ENCODE results near the gene CASP4.

The CASP4 gene

GRCh38 chr11:104908186-104908531 is 60.2 kb downstream of the CASP4 start:
- H3K18ac ChIP-seq (ENCODE audit: low read length), result no peak overlapping the region
- no peak overlapping the region for H3K4me2 ChIP-seq (ENCODE audit: insufficient read depth, low read length, poor library complexity, severe bottlenecking)
- no peak overlapping the region for H3K4ac ChIP-seq (ENCODE audit: low read length)
- H3K23ac ChIP-seq (ENCODE audit: low read depth, low read length, poor library complexity), result no peak overlapping the region
- WGBS, 2 donors (ENCODE audit: extremely low coverage in 2 of 2, insufficient read length in 2 of 2, insufficient replicate concordance in 1 of 2), result no CpG with 5 or more reads among the region's 3 CpGs
- no peak overlapping the region for H3K9ac ChIP-seq (ENCODE audit: low read depth, low read length, poor library complexity)
- DNase-seq (ENCODE audit: low spot score), result no peak
- H2BK12ac ChIP-seq (ENCODE audit: low read length), result no peak overlapping the region
- no peak overlapping the region for H2AK5ac ChIP-seq (ENCODE audit: low read depth, low read length)
- H2BK5ac ChIP-seq (ENCODE audit: low read length), result no peak overlapping the region
- no peaks in the 10 kb centered on the region for H3K36me3 ChIP-seq (replicated peaks in 1 of 2; ENCODE audit: control insufficient read depth in 2 of 2, insufficient read depth in 2 of 2, low read length in 2 of 2)
- H2BK15ac ChIP-seq (ENCODE audit: low read length), result no peak overlapping the region
- H3K4me1 ChIP-seq (ENCODE audit: control insufficient read depth in 2 of 2, insufficient read depth in 1 of 2, low read depth in 1 of 2, low read length in 2 of 2), result no peaks in the 10 kb centered on the region
- no peak overlapping the region for H2AFZ ChIP-seq (ENCODE audit: low read length)
- no peak overlapping the region for H3K27ac ChIP-seq (replicated peaks; ENCODE audit: low read length)
- no peak overlapping the region for H4K91ac ChIP-seq (ENCODE audit: low read depth, low read length, poor library complexity)
- H3K79me1 ChIP-seq (ENCODE audit: low read depth, low read length), result no peaks in the 10 kb centered on the region
- H4K8ac ChIP-seq (ENCODE audit: low read depth, low read length), result no peak overlapping the region
- no peaks in the 10 kb centered on the region for H3K9me3 ChIP-seq (replicated peaks in 1 of 2; ENCODE audit: control insufficient read depth in 2 of 2, insufficient read depth in 1 of 2, low read depth in 1 of 2, low read length in 2 of 2)
- no peak overlapping the region for H3K14ac ChIP-seq (ENCODE audit: low read length)
- no peak overlapping the region for H2BK120ac ChIP-seq (ENCODE audit: low read depth, low read length)
- no peaks in the 10 kb centered on the region for H3K27me3 ChIP-seq (ENCODE audit: control insufficient read depth in 3 of 3, insufficient read depth in 3 of 3, low read depth in 1 of 3, low read length in 3 of 3)
- H3K4me3 ChIP-seq (ENCODE audit: low read length in 2 of 2), result no peak overlapping the region

DNA sequence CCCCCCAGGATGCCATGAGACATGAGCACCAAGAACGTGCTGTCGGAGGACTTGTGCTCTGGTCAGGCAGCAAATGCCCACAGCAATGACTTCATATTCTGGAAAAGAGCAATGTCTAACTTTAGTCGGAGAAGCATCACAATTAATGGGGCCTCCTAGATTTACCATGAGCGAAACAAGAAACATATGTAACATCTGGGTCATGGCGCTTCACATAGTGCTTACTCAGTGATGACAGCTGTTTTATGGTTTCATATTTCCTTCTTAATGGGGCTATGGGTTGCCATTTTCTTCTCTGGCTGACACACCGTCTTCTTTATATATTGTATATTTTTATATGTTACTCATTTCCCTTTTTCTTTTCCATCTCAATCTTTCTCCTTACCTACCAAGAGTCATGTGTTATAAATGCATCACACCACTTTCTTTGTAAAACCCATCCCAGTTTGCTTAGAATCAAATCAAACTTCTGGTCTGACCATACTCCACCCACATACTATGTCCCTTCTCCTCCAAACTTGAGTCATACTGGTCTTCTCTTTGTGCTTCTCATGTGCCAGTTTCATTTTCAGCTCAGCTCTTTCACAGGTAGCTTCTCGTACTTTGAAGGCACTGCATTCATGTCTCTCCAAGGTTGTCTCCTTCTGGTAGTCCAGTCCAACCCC is 60.7 kb downstream of the CASP4 start:
- H2BK120ac ChIP-seq (ENCODE audit: low read depth, low read length), result no peak overlapping the region
- no peaks in the 10 kb centered on the region for H3K36me3 ChIP-seq (replicated peaks in 1 of 2; ENCODE audit: control insufficient read depth in 2 of 2, insufficient read depth in 2 of 2, low read length in 2 of 2)
- H3K4ac ChIP-seq (ENCODE audit: low read length), result no peak overlapping the region
- no peak for DNase-seq (ENCODE audit: low spot score)
- H3K4me1 ChIP-seq (ENCODE audit: control insufficient read depth in 2 of 2, insufficient read depth in 1 of 2, low read depth in 1 of 2, low read length in 2 of 2), result no peaks in the 10 kb centered on the region
- no peak overlapping the region for H2AK5ac ChIP-seq (ENCODE audit: low read depth, low read length)
- H2BK15ac ChIP-seq (ENCODE audit: low read length), result no peak overlapping the region
- no peak overlapping the region for H4K91ac ChIP-seq (ENCODE audit: low read depth, low read length, poor library complexity)
- no peak overlapping the region for H2AFZ ChIP-seq (ENCODE audit: low read length)
- WGBS, 2 donors (ENCODE audit: extremely low coverage in 2 of 2, insufficient read length in 2 of 2, insufficient replicate concordance in 1 of 2), result no CpG with 5 or more reads among the region's 7 CpGs
- no peak overlapping the region for H3K23ac ChIP-seq (ENCODE audit: low read depth, low read length, poor library complexity)
- H3K4me2 ChIP-seq (ENCODE audit: insufficient read depth, low read length, poor library complexity, severe bottlenecking), result no peak overlapping the region
- H3K27me3 ChIP-seq (ENCODE audit: control insufficient read depth in 3 of 3, insufficient read depth in 3 of 3, low read depth in 1 of 3, low read length in 3 of 3), result no peaks in the 10 kb centered on the region
- H4K8ac ChIP-seq (ENCODE audit: low read depth, low read length), result no peak overlapping the region
- no peak overlapping the region for H2BK5ac ChIP-seq (ENCODE audit: low read length)
- H3K27ac ChIP-seq (replicated peaks; ENCODE audit: low read length), result no peak overlapping the region
- H3K18ac ChIP-seq (ENCODE audit: low read length), result peak overlapping the region; percentile 19
- H3K4me3 ChIP-seq (ENCODE audit: low read length in 2 of 2), result no peak overlapping the region
- H3K9ac ChIP-seq (ENCODE audit: low read depth, low read length, poor library complexity), result no peak overlapping the region
- H2BK12ac ChIP-seq (ENCODE audit: low read length), result no peak overlapping the region
- H3K9me3 ChIP-seq (replicated peaks in 1 of 2; ENCODE audit: control insufficient read depth in 2 of 2, insufficient read depth in 1 of 2, low read depth in 1 of 2, low read length in 2 of 2), result no peaks in the 10 kb centered on the region
- no peak overlapping the region for H3K14ac ChIP-seq (ENCODE audit: low read length)
- H3K79me1 ChIP-seq (ENCODE audit: low read depth, low read length), result no peaks in the 10 kb centered on the region

DNA sequence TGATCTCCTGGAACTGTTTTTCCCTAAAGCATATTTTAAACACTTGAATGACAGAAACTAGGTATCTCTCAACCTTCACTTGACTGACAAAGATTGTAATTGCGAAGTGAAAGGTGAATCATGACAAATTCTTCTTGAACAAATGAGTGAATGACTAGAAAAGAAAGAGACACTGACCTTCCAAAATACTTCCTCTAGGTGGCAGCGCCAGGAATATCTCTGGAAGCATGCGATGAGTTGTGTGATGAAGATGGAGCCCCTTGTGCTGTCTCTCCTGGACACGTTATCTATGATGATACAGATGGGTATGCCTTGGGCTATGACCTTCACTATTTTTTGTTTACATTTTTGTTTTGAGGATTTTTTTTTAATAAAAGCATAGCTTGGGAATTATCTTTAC is 63.1 kb downstream of the CASP4 start:
- H3K27ac ChIP-seq (replicated peaks; ENCODE audit: low read length), result no peak overlapping the region
- H2BK120ac ChIP-seq (ENCODE audit: low read depth, low read length), result no peak overlapping the region
- no peaks in the 10 kb centered on the region for H3K9me3 ChIP-seq (replicated peaks in 1 of 2; ENCODE audit: control insufficient read depth in 2 of 2, insufficient read depth in 1 of 2, low read depth in 1 of 2, low read length in 2 of 2)
- no peak overlapping the region for H3K18ac ChIP-seq (ENCODE audit: low read length)
- H4K91ac ChIP-seq (ENCODE audit: low read depth, low read length, poor library complexity), result no peak overlapping the region
- no peak overlapping the region for H2AK5ac ChIP-seq (ENCODE audit: low read depth, low read length)
- H2BK12ac ChIP-seq (ENCODE audit: low read length), result no peak overlapping the region
- no peak overlapping the region for H4K8ac ChIP-seq (ENCODE audit: low read depth, low read length)
- DNase-seq (ENCODE audit: low spot score), result no peak
- H3K4me3 ChIP-seq (ENCODE audit: low read length in 2 of 2), result no peak overlapping the region
- H3K23ac ChIP-seq (ENCODE audit: low read depth, low read length, poor library complexity), result no peak overlapping the region
- H3K4me2 ChIP-seq (ENCODE audit: insufficient read depth, low read length, poor library complexity, severe bottlenecking), result no peak overlapping the region
- H3K27me3 ChIP-seq (ENCODE audit: control insufficient read depth in 3 of 3, insufficient read depth in 3 of 3, low read depth in 1 of 3, low read length in 3 of 3), result no peaks in the 10 kb centered on the region
- no peaks in the 10 kb centered on the region for H3K79me1 ChIP-seq (ENCODE audit: low read depth, low read length)
- WGBS, 2 donors (ENCODE audit: extremely low coverage in 2 of 2, insufficient read length in 2 of 2, insufficient replicate concordance in 1 of 2), result no CpG with 5 or more reads among the region's 4 CpGs
- no peak overlapping the region for H3K9ac ChIP-seq (ENCODE audit: low read depth, low read length, poor library complexity)
- H2BK5ac ChIP-seq (ENCODE audit: low read length), result no peak overlapping the region
- H3K36me3 ChIP-seq (replicated peaks in 1 of 2; ENCODE audit: control insufficient read depth in 2 of 2, insufficient read depth in 2 of 2, low read length in 2 of 2), result no peaks in the 10 kb centered on the region
- no peak overlapping the region for H3K14ac ChIP-seq (ENCODE audit: low read length)
- H3K4ac ChIP-seq (ENCODE audit: low read length), result no peak overlapping the region
- H2AFZ ChIP-seq (ENCODE audit: low read length), result no peak overlapping the region
- H3K4me1 ChIP-seq (ENCODE audit: control insufficient read depth in 2 of 2, insufficient read depth in 1 of 2, low read depth in 1 of 2, low read length in 2 of 2), result no peaks in the 10 kb centered on the region
- H2BK15ac ChIP-seq (ENCODE audit: low read length), result no peak overlapping the region

DNA sequence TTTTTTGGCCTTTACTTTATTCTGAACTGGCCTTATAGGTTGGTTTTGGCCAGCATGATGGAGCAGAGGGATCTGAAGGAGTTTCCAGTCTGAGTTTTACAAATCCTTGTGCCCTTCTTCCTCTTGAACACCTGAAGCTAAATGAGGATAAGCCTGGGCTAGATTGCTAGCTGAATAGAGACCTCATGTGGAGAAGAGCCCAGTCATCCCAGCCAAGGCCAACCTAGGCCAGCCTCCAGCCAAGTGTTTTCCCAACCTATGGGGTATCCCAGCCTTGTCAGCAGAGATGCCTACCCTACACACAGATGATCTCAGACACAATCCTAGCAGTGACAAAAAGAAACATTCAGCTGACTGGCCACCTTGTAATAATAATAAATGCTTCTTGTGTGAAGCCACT is 69.1 kb downstream of the CASP4 start:
- no peaks in the 10 kb centered on the region for H3K9me3 ChIP-seq (replicated peaks in 1 of 2; ENCODE audit: control insufficient read depth in 2 of 2, insufficient read depth in 1 of 2, low read depth in 1 of 2, low read length in 2 of 2)

More for the DNA sequence above, 69.1 kb downstream of the CASP4 start:
- H3K27ac ChIP-seq (replicated peaks; ENCODE audit: low read length), result no peak overlapping the region
- H4K8ac ChIP-seq (ENCODE audit: low read depth, low read length), result no peak overlapping the region
- no peak overlapping the region for H2AFZ ChIP-seq (ENCODE audit: low read length)
- no peak overlapping the region for H2BK12ac ChIP-seq (ENCODE audit: low read length)
- H3K79me1 ChIP-seq (ENCODE audit: low read depth, low read length), result no peaks in the 10 kb centered on the region
- H2BK5ac ChIP-seq (ENCODE audit: low read length), result no peak overlapping the region
- H2BK15ac ChIP-seq (ENCODE audit: low read length), result no peak overlapping the region
- no peaks in the 10 kb centered on the region for H3K27me3 ChIP-seq (ENCODE audit: control insufficient read depth in 3 of 3, insufficient read depth in 3 of 3, low read depth in 1 of 3, low read length in 3 of 3)
- no peak overlapping the region for H3K9ac ChIP-seq (ENCODE audit: low read depth, low read length, poor library complexity)
- no peak overlapping the region for H4K91ac ChIP-seq (ENCODE audit: low read depth, low read length, poor library complexity)
- DNase-seq (ENCODE audit: low spot score), result no peak
- H3K14ac ChIP-seq (ENCODE audit: low read length), result no peak overlapping the region
- H2AK5ac ChIP-seq (ENCODE audit: low read depth, low read length), result no peak overlapping the region
- no peak overlapping the region for H3K4me2 ChIP-seq (ENCODE audit: insufficient read depth, low read length, poor library complexity, severe bottlenecking)
- H3K23ac ChIP-seq (ENCODE audit: low read depth, low read length, poor library complexity), result no peak overlapping the region
- no peak overlapping the region for H3K4ac ChIP-seq (ENCODE audit: low read length)
- H3K18ac ChIP-seq (ENCODE audit: low read length), result no peak overlapping the region
- peaks cover 0 to 2% of the 10 kb centered on the region in 2 donors for H3K4me1 ChIP-seq (ENCODE audit: control insufficient read depth in 2 of 2, insufficient read depth in 1 of 2, low read depth in 1 of 2, low read length in 2 of 2)
- H3K4me3 ChIP-seq (ENCODE audit: low read length in 2 of 2), result no peak overlapping the region
- no peak overlapping the region for H2BK120ac ChIP-seq (ENCODE audit: low read depth, low read length)
- H3K36me3 ChIP-seq (replicated peaks in 1 of 2; ENCODE audit: control insufficient read depth in 2 of 2, insufficient read depth in 2 of 2, low read length in 2 of 2), result no peaks in the 10 kb centered on the region
